GM12801 (cell line): ENCODE data around the gene C1QTNF6.

Source experiments
- CTCF ChIP-seq: IDR thresholded peaks from one replicate; pipeline ENCODE4 v1.5.1; 2011; ENCODE audit warnings: control low read depth; ENCODE audit not compliant: insufficient read length; ENCODE audit errors: extremely low read depth

The C1QTNF6 gene

GRCh38 chr22:37166675-37167066, 21.4 kb downstream of the C1QTNF6 start:
- peak; percentile 80 for TF ChIP-seq CTCF

- TF ChIP-seq CTCF: no peak
These were observed 21.9 kb downstream of the C1QTNF6 start for GRCh38 chr22:37165940-37166674.

GRCh38 chr22:37165066-37165465, 23.0 kb downstream of the C1QTNF6 start:
- no peak for TF ChIP-seq CTCF

GRCh38 chr22:37164505-37164887, 23.6 kb downstream of the C1QTNF6 start:
- no peak for TF ChIP-seq CTCF

GRCh38 chr22:37163575-37164504, 24.2 kb downstream of the C1QTNF6 start:
- no peak for TF ChIP-seq CTCF

- no peak for TF ChIP-seq CTCF
These were observed 25.0 kb downstream of the C1QTNF6 start for GRCh38 chr22:37163096-37163489.

GRCh38 chr22:37162221-37163095, 25.6 kb downstream of the C1QTNF6 start:
- no peak for TF ChIP-seq CTCF
